ENCODE measurements around the gene MED28.

The MED28 gene

GRCh38 chr4:17576932-17577664, 37.3 kb upstream of the MED28 start, which contains the start of gene LAP3:
Gene LAP3 (plus strand): TSS chr4:17577198. CDS start chr4:17577466, 268 bp downstream.
- Histone ChIP-seq H3K4me3 (peak within 1 kb of the TSS; percentile 74 to 85), H3K27ac (peak within 1 kb of the TSS; percentile 89 to 90), H3K27me3 (no peaks in the 10 kb centered on the region), H3K36me3 (peaks cover 4 to 12% (median 5%) of the 10 kb centered on the region in 3 donors), H3K9me3 (no peaks in the 10 kb centered on the region), H3K4me1 (peaks cover 0 to 24% (median 13%) of the 10 kb centered on the region in 4 donors)
- intact Hi-C loops (cut with DNase I; ENCODE audit: low total_unique reads): loop anchor here (2.0 to 5.0 kb wide), 2 partner anchors 35 to 234 kb away; partner anchors contain the start of genes DCAF16, MED28 and NCAPG
- peak; percentile 96 to 98 for DNase-seq
- TF ChIP-seq CTCF (IDR thresholded peaks at IDR 0.05): no peak

- Histone ChIP-seq H3K27ac (peak overlapping the region; percentile 89 to 90), H3K4me1 (peaks cover 0 to 24% (median 13%) of the 10 kb centered on the region in 4 donors), H3K4me3 (peak overlapping the region; percentile 74 to 85), H3K9me3 (no peaks in the 10 kb centered on the region), H3K27me3 (no peaks in the 10 kb centered on the region), H3K36me3 (peaks cover 12 to 20% (median 13%) of the 10 kb centered on the region in 3 donors)
- TF ChIP-seq CTCF (IDR thresholded peaks at IDR 0.05): no peak
- peak; percentile 47 to 77 for DNase-seq
- intact Hi-C loops (cut with DNase I; ENCODE audit: low total_unique reads): loop anchor here (2.0 to 5.0 kb wide), 2 partner anchors 34 to 233 kb away; partner anchors contain the start of genes DCAF16, MED28 and NCAPG
Observed at GRCh38 chr4:17577665-17578481, 36.6 kb upstream of the MED28 start.

- TF ChIP-seq CTCF (IDR thresholded peaks at IDR 0.05): no peak
- Histone ChIP-seq H3K9me3 (no peaks in the 10 kb centered on the region), H3K4me3 (peak overlapping the region; percentile 74 to 85), H3K4me1 (peaks cover 0 to 24% (median 13%) of the 10 kb centered on the region in 4 donors), H3K27me3 (no peaks in the 10 kb centered on the region), H3K36me3 (peaks cover 18 to 26% (median 19%) of the 10 kb centered on the region in 3 donors), H3K27ac (peak overlapping the region; percentile 89 to 90)
- no peak for DNase-seq
- intact Hi-C loops (cut with DNase I; ENCODE audit: low total_unique reads): loop anchor here (5.0 kb wide), 1 partner anchor 34 kb away; the partner anchor contains the start of gene MED28
Observed at GRCh38 chr4:17578482-17578891, 36.0 kb upstream of the MED28 start.

GRCh38 chr4:17580969-17581368, 33.5 kb upstream of the MED28 start:
- intact Hi-C loops (cut with DNase I; ENCODE audit: low total_unique reads): no loop called here
- Histone ChIP-seq H3K36me3 (peaks cover 41 to 51% (median 44%) of the 10 kb centered on the region in 3 donors), H3K4me1 (peaks cover 0 to 24% (median 13%) of the 10 kb centered on the region in 4 donors), H3K27ac (no peak overlapping the region), H3K27me3 (no peaks in the 10 kb centered on the region), H3K4me3 (no peak overlapping the region), H3K9me3 (no peaks in the 10 kb centered on the region)
- no peak for TF ChIP-seq CTCF (IDR thresholded peaks at IDR 0.05)
- DNase-seq: no peak

GRCh38 chr4:17583276-17583675, 31.2 kb upstream of the MED28 start:
- Histone ChIP-seq H3K27ac (no peak overlapping the region), H3K4me1 (peaks cover 0 to 13% (median 6%) of the 10 kb centered on the region in 4 donors), H3K9me3 (no peaks in the 10 kb centered on the region), H3K27me3 (no peaks in the 10 kb centered on the region), H3K4me3 (no peak overlapping the region), H3K36me3 (peaks cover 58 to 73% (median 62%) of the 10 kb centered on the region in 3 donors)
- intact Hi-C loops (cut with DNase I; ENCODE audit: low total_unique reads): no loop called here
- no peak for TF ChIP-seq CTCF (IDR thresholded peaks at IDR 0.05)
- no peak for DNase-seq

Measured in tibial artery (tissue), 4 donors.